Measurements from ENCODE around the gene USP38.
"Not testable (repeated sequence)": the region's sequence is repeated elsewhere in the genome, so short reads cannot be mapped to it uniquely, and the experiment has no call there.

DNA sequence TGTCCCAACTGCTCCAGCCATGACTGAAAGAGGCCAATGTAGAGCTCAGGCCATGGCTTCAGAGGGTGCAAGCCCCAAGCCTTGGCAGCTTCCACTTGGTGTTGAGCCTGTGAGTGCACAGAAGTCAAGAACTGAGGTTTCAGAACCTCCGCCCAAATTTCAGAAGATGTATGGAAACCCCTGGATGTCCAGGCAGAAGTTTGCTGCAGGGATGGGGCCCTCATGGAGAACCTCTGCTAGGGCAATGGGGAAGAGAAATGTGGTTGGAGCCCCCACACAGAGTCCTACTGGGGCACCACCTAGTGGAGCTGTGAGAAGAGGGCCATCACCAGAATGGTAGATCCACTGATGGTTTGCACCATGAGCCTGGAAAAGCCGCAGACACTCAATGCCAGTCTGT, 83.0 kb downstream of the USP38 start:
- TF ChIP-seq, protein P1, sequence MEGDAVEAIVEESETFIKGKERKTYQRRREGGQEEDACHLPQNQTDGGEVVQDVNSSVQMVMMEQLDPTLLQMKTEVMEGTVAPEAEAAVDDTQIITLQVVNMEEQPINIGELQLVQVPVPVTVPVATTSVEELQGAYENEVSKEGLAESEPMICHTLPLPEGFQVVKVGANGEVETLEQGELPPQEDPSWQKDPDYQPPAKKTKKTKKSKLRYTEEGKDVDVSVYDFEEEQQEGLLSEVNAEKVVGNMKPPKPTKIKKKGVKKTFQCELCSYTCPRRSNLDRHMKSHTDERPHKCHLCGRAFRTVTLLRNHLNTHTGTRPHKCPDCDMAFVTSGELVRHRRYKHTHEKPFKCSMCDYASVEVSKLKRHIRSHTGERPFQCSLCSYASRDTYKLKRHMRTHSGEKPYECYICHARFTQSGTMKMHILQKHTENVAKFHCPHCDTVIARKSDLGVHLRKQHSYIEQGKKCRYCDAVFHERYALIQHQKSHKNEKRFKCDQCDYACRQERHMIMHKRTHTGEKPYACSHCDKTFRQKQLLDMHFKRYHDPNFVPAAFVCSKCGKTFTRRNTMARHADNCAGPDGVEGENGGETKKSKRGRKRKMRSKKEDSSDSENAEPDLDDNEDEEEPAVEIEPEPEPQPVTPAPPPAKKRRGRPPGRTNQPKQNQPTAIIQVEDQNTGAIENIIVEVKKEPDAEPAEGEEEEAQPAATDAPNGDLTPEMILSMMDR (IDR thresholded peaks at IDR 0.05), result not testable (repeated sequence)
- not testable (repeated sequence) for TF ChIP-seq EZH2 (IDR thresholded peaks at IDR 0.05)
